Naive B cell (primary cell): Measurements from ENCODE around the gene CALML4. TPM values are rescaled to one million over a fixed set of nuclear protein-coding genes. Genes with fewer than 3 reads are reported as not detected.
A peak's percentile ranks its signal among the peaks of the same experiment; 100 is the strongest.

ENCODE experiments used
- ATAC-seq, 2 donors: fragments of 150-1000 bp; cut with Tn5 transposase; 2 replicates each; pipeline ENCODE4 v1.10.0; 2021; ENCODE audit warnings: low read depth in 2 of 2, mild to moderate bottlenecking in 2 of 2, moderate library complexity in 2 of 2
- DNase-seq: peaks from one replicate; pipeline ENCODE4 v3.0.0; 2022
- H3K27ac Mint-ChIP-seq, 6 donors: one replicate each; pipeline ENCODE4 v1.8.0; 2020 to 2022; ENCODE audit warnings: mild to moderate bottlenecking in 6 of 6, mixed read lengths in 6 of 6, moderate library complexity in 5 of 6, inconsistent platforms in 2 of 6
- H3K27me3 Mint-ChIP-seq, 3 donors: one replicate each; pipeline ENCODE4 v1.8.0; 2021 to 2022; ENCODE audit warnings: mixed read lengths in 3 of 3, mild to moderate bottlenecking in 1 of 3
- H3K36me3 Mint-ChIP-seq, 2 donors: one replicate each; pipeline ENCODE4 v1.8.0; 2020 to 2022; ENCODE audit warnings: mixed read lengths in 2 of 2, inconsistent platforms in 1 of 2, mild to moderate bottlenecking in 1 of 2
- H3K4me1 Mint-ChIP-seq, 3 donors: one replicate each; pipeline ENCODE4 v1.8.0; 2020 to 2022; ENCODE audit warnings: mixed read lengths in 3 of 3, inconsistent platforms in 1 of 3, mild to moderate bottlenecking in 1 of 3, moderate library complexity in 1 of 3
- H3K4me3 Mint-ChIP-seq, 8 donors: one replicate each; pipeline ENCODE4 v1.8.0; 2020 to 2022; ENCODE audit warnings: mild to moderate bottlenecking in 8 of 8, mixed read lengths in 8 of 8, moderate library complexity in 8 of 8, inconsistent platforms in 2 of 8
- H3K9me3 Mint-ChIP-seq, 7 donors: one replicate each; pipeline ENCODE4 v1.8.0; 2020 to 2022; ENCODE audit warnings: mixed read lengths in 7 of 7, mild to moderate bottlenecking in 5 of 7, inconsistent platforms in 2 of 7, moderate library complexity in 1 of 7
- polyA plus RNA-seq, 6 donors: library from polyadenylated mRNA; unstranded; fragments of 300-500 nt; fragmentation: Illumina TruSeq; gene quantifications; one replicate each; pipeline ENCODE4 v1.2.3, GENCODE V29; 2021; ENCODE audit warnings: low read depth in 6 of 6

The CALML4 gene
- polyA plus RNA-seq, 6 donors from 2014 or later, result 0.61 TPM; not detected in 5

GRCh38 chr15:68154923-68155559, 50.1 kb downstream of the CALML4 start:
- no peaks in the 10 kb centered on the region for H3K9me3 Mint-ChIP-seq
- peaks cover 2 to 10% of the 10 kb centered on the region in 2 donors for H3K36me3 Mint-ChIP-seq
- no peaks in the 10 kb centered on the region for H3K27me3 Mint-ChIP-seq
- no peak for ATAC-seq
- DNase-seq, result peak; percentile 15
- no peak overlapping the region for H3K4me3 Mint-ChIP-seq
- H3K27ac Mint-ChIP-seq, result peak overlapping the region in 3 of 6 donors; percentile 5 to 47 (median 12)
- H3K4me1 Mint-ChIP-seq, result peaks cover 0 to 7% (median 2%) of the 10 kb centered on the region in 3 donors

- DNase-seq (no peak), ATAC-seq (no peak)
- H3K36me3 Mint-ChIP-seq, result peaks cover 0 to 19% of the 10 kb centered on the region in 2 donors
- H3K9me3 Mint-ChIP-seq, result no peaks in the 10 kb centered on the region
- peaks cover 0 to 18% (median 8%) of the 10 kb centered on the region in 3 donors for H3K4me1 Mint-ChIP-seq
- no peaks in the 10 kb centered on the region for H3K27me3 Mint-ChIP-seq
- H3K27ac Mint-ChIP-seq, result peak overlapping the region in 2 of 6 donors; percentile 12 to 22
- H3K4me3 Mint-ChIP-seq, result no peak overlapping the region
Observed at GRCh38 chr15:68152342-68152741, 52.8 kb downstream of the CALML4 start.

- Mint-ChIP-seq H3K4me1 (peaks cover 0 to 18% (median 8%) of the 10 kb centered on the region in 3 donors), H3K36me3 (peaks cover under 1 to 19% of the 10 kb centered on the region in 2 donors)
- no peak for ATAC-seq
Observed at GRCh38 chr15:68151277-68151676, 53.9 kb downstream of the CALML4 start.

GRCh38 chr15:68150187-68150586, 54.9 kb downstream of the CALML4 start:
- Mint-ChIP-seq H3K9me3 (no peaks in the 10 kb centered on the region), H3K27ac (peak overlapping the region in 3 of 6 donors; percentile 8 to 79 (median 60)), H3K4me1 (peaks cover 0 to 18% (median 8%) of the 10 kb centered on the region in 3 donors), H3K4me3 (no peak overlapping the region), H3K27me3 (no peaks in the 10 kb centered on the region), H3K36me3 (peaks cover 6 to 19% of the 10 kb centered on the region in 2 donors)
- DNase-seq (no peak), ATAC-seq (no peak)

More at GRCh38 chr15:68151277-68151676, 53.9 kb downstream of the CALML4 start:
- H3K4me3 Mint-ChIP-seq, result no peak overlapping the region
- DNase-seq, result no peak
- no peaks in the 10 kb centered on the region for H3K9me3 Mint-ChIP-seq
- H3K27me3 Mint-ChIP-seq, result no peaks in the 10 kb centered on the region
- no peak overlapping the region for H3K27ac Mint-ChIP-seq

GRCh38 chr15:68149059-68149458, 56.1 kb downstream of the CALML4 start:
- no peaks in the 10 kb centered on the region for H3K27me3 Mint-ChIP-seq
- H3K27ac Mint-ChIP-seq, result peak overlapping the region in 2 of 6 donors; percentile 44 to 61
- no peak for ATAC-seq
- peaks cover 6 to 19% of the 10 kb centered on the region in 2 donors for H3K36me3 Mint-ChIP-seq
- H3K4me3 Mint-ChIP-seq, result no peak overlapping the region
- DNase-seq, result no peak
- peaks cover 0 to 18% (median 12%) of the 10 kb centered on the region in 3 donors for H3K4me1 Mint-ChIP-seq
- no peaks in the 10 kb centered on the region for H3K9me3 Mint-ChIP-seq

GRCh38 chr15:68148039-68148438, 57.1 kb downstream of the CALML4 start:
- peaks cover 10 to 19% of the 10 kb centered on the region in 2 donors for H3K36me3 Mint-ChIP-seq
- no peaks in the 10 kb centered on the region for H3K9me3 Mint-ChIP-seq
- H3K27ac Mint-ChIP-seq, result peak overlapping the region in 5 of 6 donors; percentile 9 to 86 (median 47)
- no peaks in the 10 kb centered on the region for H3K27me3 Mint-ChIP-seq
- H3K4me3 Mint-ChIP-seq, result no peak overlapping the region
- H3K4me1 Mint-ChIP-seq, result peaks cover 0 to 18% (median 13%) of the 10 kb centered on the region in 3 donors
- no peak for ATAC-seq
- DNase-seq, result no peak

GRCh38 chr15:68145706-68146105, 59.4 kb downstream of the CALML4 start:
- no peak overlapping the region for H3K4me3 Mint-ChIP-seq
- H3K4me1 Mint-ChIP-seq, result peaks cover 0 to 17% (median 11%) of the 10 kb centered on the region in 3 donors
- DNase-seq (no peak), ATAC-seq (no peak)
- H3K9me3 Mint-ChIP-seq, result no peaks in the 10 kb centered on the region
- no peaks in the 10 kb centered on the region for H3K27me3 Mint-ChIP-seq
- H3K27ac Mint-ChIP-seq, result peak overlapping the region in 1 of 6 donors; percentile 16
- H3K36me3 Mint-ChIP-seq, result peaks cover 10% of the 10 kb centered on the region in 2 donors

GRCh38 chr15:68143785-68144184, 61.3 kb downstream of the CALML4 start:
- DNase-seq (no peak), ATAC-seq (no peak)
- Mint-ChIP-seq H3K4me1 (peaks cover 5 to 17% (median 8%) of the 10 kb centered on the region in 3 donors), H3K27me3 (no peaks in the 10 kb centered on the region), H3K9me3 (no peaks in the 10 kb centered on the region), H3K27ac (peak overlapping the region in 1 of 6 donors; percentile 9), H3K4me3 (no peak overlapping the region), H3K36me3 (peaks cover 10% of the 10 kb centered on the region in 2 donors)

GRCh38 chr15:68143129-68143528, 62.0 kb downstream of the CALML4 start:
- H3K4me3 Mint-ChIP-seq, result no peak overlapping the region
- peaks cover 5 to 17% (median 6%) of the 10 kb centered on the region in 3 donors for H3K4me1 Mint-ChIP-seq
- no peak for DNase-seq
- H3K27me3 Mint-ChIP-seq, result no peaks in the 10 kb centered on the region
- peak overlapping the region in 2 of 6 donors; percentile 9 to 18 for H3K27ac Mint-ChIP-seq
- no peak for ATAC-seq
- peaks cover 7 to 10% of the 10 kb centered on the region in 2 donors for H3K36me3 Mint-ChIP-seq
- no peaks in the 10 kb centered on the region for H3K9me3 Mint-ChIP-seq

Other genes starting within 250 kb of the CALML4 start
- gene PIAS1, start 151.0 kb downstream of the CALML4 start, polyA plus RNA-seq, result 100 to 1,000 TPM; 141 to 207 (median 162) TPM
- gene CLN6, start 24.4 kb upstream of the CALML4 start, polyA plus RNA-seq, result 1 to 10 TPM; 2.7 to 5.2 (median 4.0) TPM
- gene FEM1B, start 72.4 kb upstream of the CALML4 start, polyA plus RNA-seq, result 10 to 100 TPM; 11.9 to 25.4 (median 22.6) TPM
- under 1 TPM in 1 of 6 donors, not detected in 5; 0.04 TPM for gene ITGA11, start 226.8 kb upstream of the CALML4 start, polyA plus RNA-seq